GM19023 (cell line): ENCODE data around the gene C14orf119.

ENCODE experiments used
- ATAC-seq: cut with Tn5 transposase; IDR thresholded peaks from one replicate; pipeline ENCODE4 v1.9.1; 2021; ENCODE audit warnings: mild to moderate bottlenecking, moderate library complexity; ENCODE audit not compliant: unreplicated experiment

C14orf119 gene

GRCh38 chr14:23095196-23096108, at the start of gene C14orf119:
Gene C14orf119, plus strand, starts transcription at chr14:23095505. Its CDS starts 2,154 bp downstream, at chr14:23097659.
- ATAC-seq, result peak; percentile 92

GRCh38 chr14:23047034-23047634, 48.2 kb upstream of the C14orf119 start:
- ATAC-seq, result no peak

GRCh38 chr14:23047751-23048693, 47.3 kb upstream of the C14orf119 start:
- no peak for ATAC-seq

GRCh38 chr14:23049011-23049410, 46.3 kb upstream of the C14orf119 start:
- ATAC-seq, result no peak

GRCh38 chr14:23051141-23052057, 43.9 kb upstream of the C14orf119 start:
- ATAC-seq, result no peak

- no peak for ATAC-seq
These were observed 43.1 kb upstream of the C14orf119 start for GRCh38 chr14:23052182-23052623.

- no peak for ATAC-seq
These were observed 42.6 kb upstream of the C14orf119 start for GRCh38 chr14:23052671-23053070.

- ATAC-seq, result no peak
These were observed 41.9 kb upstream of the C14orf119 start for GRCh38 chr14:23053426-23053825.

- no peak for ATAC-seq
These were observed 41.1 kb upstream of the C14orf119 start for GRCh38 chr14:23054000-23054811.

GRCh38 chr14:23055147-23055550, 40.2 kb upstream of the C14orf119 start:
- ATAC-seq, result no peak

- no peak for ATAC-seq
These were observed 39.6 kb upstream of the C14orf119 start for GRCh38 chr14:23055621-23056144.

GRCh38 chr14:23056145-23056955, 39.0 kb upstream of the C14orf119 start:
- ATAC-seq, result peak; percentile 69

GRCh38 chr14:23056956-23057756, 38.1 kb upstream of the C14orf119 start, which contains the start of gene CDH24:
Gene CDH24, minus strand, starts transcription at chr14:23057520. Its CDS starts 1,787 bp downstream, at chr14:23055733.
- ATAC-seq, result peak; percentile 44

GRCh38 chr14:23057757-23058653, 37.3 kb upstream of the C14orf119 start:
- ATAC-seq, result peak; percentile 60

- no peak for ATAC-seq
These were observed 36.4 kb upstream of the C14orf119 start for GRCh38 chr14:23058654-23059504.
